ENCODE measurements around the gene GIMD1. TPM values are rescaled to one million over a fixed set of nuclear protein-coding genes. Genes with fewer than 3 reads are reported as not detected.

The GIMD1 gene
- polyA plus RNA-seq, 3 donors = not detected

DNA sequence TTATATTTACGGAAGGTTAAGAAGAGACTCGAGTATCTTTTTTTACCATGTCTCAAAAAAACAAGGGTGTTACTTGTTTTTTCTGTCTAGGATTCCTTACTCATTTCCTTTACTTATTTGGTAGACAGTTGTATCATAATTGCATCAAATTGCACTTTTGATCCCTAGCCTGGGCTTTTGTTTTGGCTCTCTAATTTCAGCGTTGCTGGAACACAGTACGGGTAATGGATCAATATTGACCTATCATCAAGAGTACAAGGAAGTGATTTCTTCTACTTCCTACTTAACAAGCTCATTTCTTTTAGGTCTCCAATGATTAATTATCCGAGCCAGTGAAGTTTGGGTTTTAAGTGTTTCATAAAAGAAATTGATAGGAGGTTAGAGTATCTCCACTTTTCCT lies 35.4 kb downstream of the GIMD1 start:
- H3K36me3 ChIP-seq (replicated peaks in 1 of 2; ENCODE audit: control insufficient read depth in 1 of 2, insufficient read depth in 2 of 2, low read length in 2 of 2) = peaks cover 91 to 95% of the 10 kb centered on the region in 2 donors
- no peaks in the 10 kb centered on the region for H3K27me3 Mint-ChIP-seq (ENCODE audit: low read depth in 3 of 3)
- peaks cover 5 to 8% of the 10 kb centered on the region in 2 donors for H3K9me3 ChIP-seq (replicated peaks in 1 of 2; ENCODE audit: control insufficient read depth in 1 of 2, insufficient read depth in 1 of 2, low read length in 2 of 2)
- intact Hi-C loops (cut with micrococcal nuclease) = no loop called here
- no peaks in the 10 kb centered on the region for H3K4me1 Mint-ChIP-seq
- no peak for TF ChIP-seq CTCF (IDR thresholded peaks at IDR 0.05)
- no CpG with 5 or more reads among the region's 5 CpGs for WGBS (ENCODE audit: insufficient coverage)
- no peak overlapping the region for H3K9ac ChIP-seq (ENCODE audit: insufficient read depth, low read length, poor library complexity, severe bottlenecking)
- H3K27me3 ChIP-seq (ENCODE audit: control insufficient read depth in 2 of 2, insufficient read depth in 2 of 2, low read length in 2 of 2) = no peaks in the 10 kb centered on the region
- DNase-seq = no peak
- H3K36me3 Mint-ChIP-seq = peaks cover 68 to 87% of the 10 kb centered on the region in 2 donors
- H3K4me3 ChIP-seq (replicated peaks in 1 of 3; ENCODE audit: low read depth in 2 of 3, low read length in 3 of 3) = no peak overlapping the region
- H3K9me3 Mint-ChIP-seq = peaks cover 0 to 11% (median 5%) of the 10 kb centered on the region in 7 donors
- H3K4me3 Mint-ChIP-seq = no peak overlapping the region
- H3K79me2 ChIP-seq (ENCODE audit: insufficient read depth, low read length) = no peaks in the 10 kb centered on the region
- H3K27ac ChIP-seq (ENCODE audit: low read depth in 1 of 2, low read length in 2 of 2) = no peak overlapping the region
- no peaks in the 10 kb centered on the region for H3K4me1 ChIP-seq (ENCODE audit: control insufficient read depth in 1 of 2, insufficient read depth in 2 of 2, low read length in 2 of 2)
- no peaks in the 10 kb centered on the region for H4K20me1 ChIP-seq (ENCODE audit: insufficient read depth, low read length)
- no peak overlapping the region for H3K4me2 ChIP-seq (replicated peaks; ENCODE audit: extremely low read depth, low read length, poor library complexity, severe bottlenecking)
- H3K27ac Mint-ChIP-seq = no peak overlapping the region
- H2AFZ ChIP-seq (ENCODE audit: insufficient read depth, low read depth, low read length, poor library complexity, severe bottlenecking) = no peak overlapping the region

DNA sequence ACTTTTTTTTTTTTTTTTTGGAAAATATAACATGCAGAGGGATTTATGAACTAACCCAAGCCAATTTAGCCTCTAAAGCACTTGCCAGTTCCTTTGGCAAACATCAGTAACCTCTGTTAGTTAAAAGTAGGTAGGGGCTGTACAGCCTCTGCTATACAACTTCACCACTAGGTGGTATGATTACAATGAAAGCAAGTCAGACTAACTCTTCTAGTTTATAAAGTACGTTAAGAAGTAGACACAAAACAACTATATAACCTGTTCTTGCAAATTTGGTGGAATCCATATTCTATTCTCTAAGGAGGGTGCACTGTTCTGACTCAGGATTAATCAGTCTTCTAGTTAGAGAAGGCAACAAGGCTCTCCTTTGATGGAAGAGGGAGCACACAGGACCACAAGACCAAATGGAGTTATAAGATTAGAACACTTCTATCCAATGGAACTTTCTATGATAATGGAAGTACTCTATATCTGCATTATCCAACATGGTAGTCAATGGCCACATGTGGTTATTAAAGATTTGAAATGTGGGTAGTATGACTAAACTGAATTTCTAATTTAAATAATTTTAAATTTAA lies 39.4 kb downstream of the GIMD1 start:
- no peak for DNase-seq
- Histone ChIP-seq H3K79me2 (ENCODE audit: insufficient read depth, low read length) (peaks cover 3% of the 10 kb centered on the region), H3K4me3 (replicated peaks in 1 of 3; ENCODE audit: low read depth in 2 of 3, low read length in 3 of 3) (no peak overlapping the region), H3K4me2 (replicated peaks; ENCODE audit: extremely low read depth, low read length, poor library complexity, severe bottlenecking) (no peak overlapping the region), H3K27ac (ENCODE audit: low read depth in 1 of 2, low read length in 2 of 2) (peak overlapping the region in 1 of 2 donors; percentile 2), H4K20me1 (ENCODE audit: insufficient read depth, low read length) (no peaks in the 10 kb centered on the region), H2AFZ (ENCODE audit: insufficient read depth, low read depth, low read length, poor library complexity, severe bottlenecking) (no peak overlapping the region), H3K4me1 (ENCODE audit: control insufficient read depth in 1 of 2, insufficient read depth in 2 of 2, low read length in 2 of 2) (no peaks in the 10 kb centered on the region), H3K36me3 (replicated peaks in 1 of 2; ENCODE audit: control insufficient read depth in 1 of 2, insufficient read depth in 2 of 2, low read length in 2 of 2) (peaks cover 86 to 93% of the 10 kb centered on the region in 2 donors), H3K9ac (ENCODE audit: insufficient read depth, low read length, poor library complexity, severe bottlenecking) (no peak overlapping the region), H3K9me3 (replicated peaks in 1 of 2; ENCODE audit: control insufficient read depth in 1 of 2, insufficient read depth in 1 of 2, low read length in 2 of 2) (no peaks in the 10 kb centered on the region), H3K27me3 (ENCODE audit: control insufficient read depth in 2 of 2, insufficient read depth in 2 of 2, low read length in 2 of 2) (no peaks in the 10 kb centered on the region)
- WGBS (ENCODE audit: insufficient coverage) = no CpG with 5 or more reads among the region's 1 CpG
- H3K27ac Mint-ChIP-seq = no peak overlapping the region
- no peaks in the 10 kb centered on the region for H3K27me3 Mint-ChIP-seq (ENCODE audit: low read depth in 3 of 3)
- intact Hi-C loops (cut with micrococcal nuclease) = no loop called here
- H3K36me3 Mint-ChIP-seq = peaks cover 64 to 68% of the 10 kb centered on the region in 2 donors
- H3K4me1 Mint-ChIP-seq = no peaks in the 10 kb centered on the region
- peak; percentile 71 for TF ChIP-seq CTCF (IDR thresholded peaks at IDR 0.05)
- H3K4me3 Mint-ChIP-seq = no peak overlapping the region
- no peaks in the 10 kb centered on the region for H3K9me3 Mint-ChIP-seq

Measured in CD14-positive monocyte (primary cell).